Type B pancreatic cell (in vitro differentiated cells): Measurements from ENCODE around the gene VOPP1. TPM values are rescaled to one million over a fixed set of nuclear protein-coding genes. Genes with fewer than 3 reads are reported as not detected.
A peak's percentile ranks its signal among the peaks of the same experiment; 100 is the strongest.

Source experiments
- DNase-seq: peaks from one replicate; pipeline ENCODE4 v3.0.0; 2021; ENCODE audit warnings: mixed read lengths; ENCODE audit not compliant: unreplicated experiment; ENCODE audit errors: extremely low spot score
- H3K27ac Mint-ChIP-seq: 2 replicates; pipeline ENCODE4 v1.8.0; 2021; ENCODE audit warnings: mild to moderate bottlenecking, mixed read lengths
- H3K27me3 Mint-ChIP-seq: 2 replicates; pipeline ENCODE4 v1.8.0; 2021; ENCODE audit warnings: mixed read lengths
- H3K36me3 Mint-ChIP-seq: 2 replicates; pipeline ENCODE4 v1.8.0; 2021; ENCODE audit warnings: mixed read lengths
- H3K4me1 Mint-ChIP-seq: one replicate; pipeline ENCODE4 v1.8.0; 2021; ENCODE audit warnings: mixed read lengths; ENCODE audit not compliant: unreplicated experiment
- H3K4me3 Mint-ChIP-seq: 2 replicates; pipeline ENCODE4 v1.8.0; 2021; ENCODE audit warnings: mild to moderate bottlenecking, mixed read lengths
- H3K9me3 Mint-ChIP-seq: 2 replicates; pipeline ENCODE4 v1.8.0; 2021; ENCODE audit warnings: mixed read lengths
- total RNA-seq: library from RNA; stranded (reverse); gene quantifications from 2 replicates; pipeline ENCODE4 v1.2.1, GENCODE V29; 2021; ENCODE audit warnings: low replicate concordance
- TF ChIP-seq, protein P1 (sequence below): fragments of 200-600 bp; sonication (generic); conservative IDR thresholded peaks from 2 replicates; pipeline ENCODE4 v1.5.0; 2021; ENCODE audit warnings: antibody characterized with exemption, mild to moderate bottlenecking

Gene VOPP1
- total RNA-seq, 1 donor from 2014 or later = 38.9 TPM

GRCh38 chr7:55423891-55424290 lies 148.4 kb downstream of the VOPP1 start:
- H3K27me3 Mint-ChIP-seq = no peaks in the 10 kb centered on the region
- TF ChIP-seq, protein P1, sequence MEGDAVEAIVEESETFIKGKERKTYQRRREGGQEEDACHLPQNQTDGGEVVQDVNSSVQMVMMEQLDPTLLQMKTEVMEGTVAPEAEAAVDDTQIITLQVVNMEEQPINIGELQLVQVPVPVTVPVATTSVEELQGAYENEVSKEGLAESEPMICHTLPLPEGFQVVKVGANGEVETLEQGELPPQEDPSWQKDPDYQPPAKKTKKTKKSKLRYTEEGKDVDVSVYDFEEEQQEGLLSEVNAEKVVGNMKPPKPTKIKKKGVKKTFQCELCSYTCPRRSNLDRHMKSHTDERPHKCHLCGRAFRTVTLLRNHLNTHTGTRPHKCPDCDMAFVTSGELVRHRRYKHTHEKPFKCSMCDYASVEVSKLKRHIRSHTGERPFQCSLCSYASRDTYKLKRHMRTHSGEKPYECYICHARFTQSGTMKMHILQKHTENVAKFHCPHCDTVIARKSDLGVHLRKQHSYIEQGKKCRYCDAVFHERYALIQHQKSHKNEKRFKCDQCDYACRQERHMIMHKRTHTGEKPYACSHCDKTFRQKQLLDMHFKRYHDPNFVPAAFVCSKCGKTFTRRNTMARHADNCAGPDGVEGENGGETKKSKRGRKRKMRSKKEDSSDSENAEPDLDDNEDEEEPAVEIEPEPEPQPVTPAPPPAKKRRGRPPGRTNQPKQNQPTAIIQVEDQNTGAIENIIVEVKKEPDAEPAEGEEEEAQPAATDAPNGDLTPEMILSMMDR = no peak
- H3K27ac Mint-ChIP-seq = no peak overlapping the region
- no peaks in the 10 kb centered on the region for H3K9me3 Mint-ChIP-seq
- DNase-seq = no peak
- H3K4me1 Mint-ChIP-seq = peaks cover 19% of the 10 kb centered on the region
- H3K4me3 Mint-ChIP-seq = no peak overlapping the region
- H3K36me3 Mint-ChIP-seq = peaks cover 7% of the 10 kb centered on the region

GRCh38 chr7:55423277-55423711 lies 149.0 kb downstream of the VOPP1 start:
- H3K9me3 Mint-ChIP-seq = no peaks in the 10 kb centered on the region
- H3K27ac Mint-ChIP-seq = no peak overlapping the region
- H3K27me3 Mint-ChIP-seq = no peaks in the 10 kb centered on the region
- H3K36me3 Mint-ChIP-seq = peaks cover 7% of the 10 kb centered on the region
- TF ChIP-seq, protein P1 = peak; percentile 31
- DNase-seq = no peak
- H3K4me1 Mint-ChIP-seq = peaks cover 19% of the 10 kb centered on the region
- no peak overlapping the region for H3K4me3 Mint-ChIP-seq

Other genes with a start within 250 kb of the VOPP1 start
- gene LANCL2, start 207.2 kb downstream of the VOPP1 start, total RNA-seq = 11.6 and 14.2 TPM in 2 replicates